CD4-positive, alpha-beta T cell treated with Interleukin-12 subunit alpha and Interleukin-12 subunit beta, for 1 hour (primary cell): ENCODE data around the gene SYTL5.

ENCODE experiments used
- DNase-seq: peaks from one replicate; pipeline ENCODE4 v3.0.0-alpha.2; 2020

SYTL5 gene

DNA sequence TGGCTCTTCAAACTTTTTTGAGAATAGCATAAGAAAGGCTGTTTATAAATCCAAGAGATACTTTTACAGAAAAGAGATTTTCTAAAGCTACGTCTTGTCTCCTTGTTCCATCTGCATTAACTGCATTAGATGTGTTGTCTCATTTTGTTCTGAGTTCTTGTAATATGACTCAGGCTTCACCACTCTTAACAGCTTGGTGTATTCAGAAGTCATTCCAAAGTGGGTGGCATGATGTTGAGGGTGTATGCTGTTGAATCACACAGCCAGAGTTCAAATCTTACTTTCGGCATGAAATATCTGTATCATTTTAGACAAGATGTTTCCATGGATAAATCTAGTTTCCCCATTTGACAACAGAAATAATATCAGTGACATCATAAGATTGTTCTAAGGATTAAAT is 30.1 kb downstream of the SYTL5 start:
- no peak for DNase-seq

DNA sequence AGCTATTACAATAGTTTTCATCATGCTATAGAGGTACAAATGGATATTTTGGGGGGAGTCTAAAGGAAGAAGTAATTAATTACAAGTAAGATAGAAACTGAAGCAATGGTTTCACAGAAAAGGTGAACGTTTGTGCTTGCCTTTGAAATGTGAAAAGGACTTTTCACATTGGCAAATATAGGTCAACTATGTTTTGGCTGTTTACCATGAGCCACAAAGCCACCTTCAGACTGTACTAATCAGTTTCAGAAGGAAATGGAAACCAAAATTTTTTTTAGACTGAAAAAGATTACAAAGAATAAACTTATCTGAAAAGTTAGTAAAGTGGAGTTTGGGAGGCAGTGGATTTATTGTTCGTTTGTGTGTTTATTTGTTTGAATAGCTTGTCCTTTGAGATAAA is 32.1 kb downstream of the SYTL5 start:
- peak; percentile 0 for DNase-seq

- DNase-seq = no peak
Observed at GRCh38 chrX:38041237-38041636, 34.9 kb downstream of the SYTL5 start.

- DNase-seq = no peak
Observed at GRCh38 chrX:38044701-38045100, 38.3 kb downstream of the SYTL5 start.

GRCh38 chrX:38045538-38046096 is 39.3 kb downstream of the SYTL5 start:
- DNase-seq = no peak

- no peak for DNase-seq
Observed at GRCh38 chrX:38048886-38049285, 42.5 kb downstream of the SYTL5 start.

DNA sequence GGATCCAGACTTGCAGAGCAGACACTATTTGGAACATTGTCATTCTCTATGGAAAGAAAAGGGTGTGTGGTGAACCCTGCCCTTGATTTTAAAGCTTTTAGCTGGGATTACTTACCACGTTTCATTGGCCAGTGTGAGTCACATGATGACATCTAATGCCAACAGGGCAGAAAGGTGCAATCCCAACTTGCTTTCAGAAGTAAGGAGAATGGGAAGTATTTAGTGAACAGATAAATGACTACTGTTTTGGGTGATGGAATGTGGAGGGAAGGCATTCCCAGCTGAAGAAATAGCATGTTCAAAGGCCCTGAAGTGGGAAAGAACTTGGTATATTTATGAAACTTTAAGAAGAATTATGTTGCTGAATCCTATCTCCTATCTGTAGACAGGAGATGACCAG is 44.5 kb downstream of the SYTL5 start:
- no peak for DNase-seq

- no peak for DNase-seq
Observed at GRCh38 chrX:38052096-38052495, 45.7 kb downstream of the SYTL5 start.

- DNase-seq = no peak
Observed at GRCh38 chrX:38055170-38055847, 49.0 kb downstream of the SYTL5 start.

GRCh38 chrX:38060331-38060878 is 54.1 kb downstream of the SYTL5 start:
- DNase-seq = no peak

GRCh38 chrX:38061335-38061734 is 55.0 kb downstream of the SYTL5 start:
- no peak for DNase-seq

- no peak for DNase-seq
Observed at GRCh38 chrX:38066934-38067333, 60.6 kb downstream of the SYTL5 start.

GRCh38 chrX:38069273-38069672 is 62.9 kb downstream of the SYTL5 start:
- DNase-seq = no peak

DNA sequence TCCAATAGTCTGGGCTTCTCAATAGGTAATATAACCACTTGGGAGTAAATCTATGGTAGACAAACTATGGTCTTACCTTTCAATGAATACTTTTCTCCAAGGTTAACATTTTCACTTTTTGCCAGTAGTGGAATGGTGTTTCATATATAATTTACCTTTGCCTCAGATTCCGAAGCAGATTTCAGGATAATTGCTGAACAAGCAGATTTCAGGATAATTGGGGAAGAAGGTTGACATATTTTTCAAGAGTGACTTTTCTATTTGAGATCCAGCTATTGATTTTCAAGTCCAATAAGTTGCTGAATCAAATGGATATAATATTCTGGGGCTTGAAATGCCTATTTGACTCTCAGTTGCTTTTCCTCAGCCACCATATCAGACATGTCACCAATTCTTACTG is 63.6 kb downstream of the SYTL5 start:
- no peak for DNase-seq

GRCh38 chrX:38079463-38079862 is 73.1 kb downstream of the SYTL5 start:
- no peak for DNase-seq

GRCh38 chrX:38080808-38081207 is 74.5 kb downstream of the SYTL5 start:
- no peak for DNase-seq

DNA sequence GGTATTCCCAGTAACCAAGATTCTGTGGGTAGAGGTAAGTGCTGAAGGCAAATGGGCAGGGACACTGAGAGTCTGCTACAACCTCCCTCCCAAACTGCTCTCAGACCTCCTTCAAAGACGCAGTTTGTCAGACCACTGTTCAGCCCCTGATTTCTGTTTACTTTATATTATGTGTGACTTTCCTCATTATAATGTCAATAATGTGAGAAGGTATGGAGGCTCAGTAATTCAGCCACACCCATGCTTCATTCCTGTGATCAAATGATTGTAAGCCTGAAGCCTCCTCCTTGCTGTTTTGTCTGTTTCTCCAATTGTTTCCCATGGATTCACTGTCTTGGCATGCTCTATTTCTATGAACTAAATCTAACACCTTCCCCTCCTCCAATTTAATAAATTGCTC is 75.6 kb downstream of the SYTL5 start:
- no peak for DNase-seq

DNA sequence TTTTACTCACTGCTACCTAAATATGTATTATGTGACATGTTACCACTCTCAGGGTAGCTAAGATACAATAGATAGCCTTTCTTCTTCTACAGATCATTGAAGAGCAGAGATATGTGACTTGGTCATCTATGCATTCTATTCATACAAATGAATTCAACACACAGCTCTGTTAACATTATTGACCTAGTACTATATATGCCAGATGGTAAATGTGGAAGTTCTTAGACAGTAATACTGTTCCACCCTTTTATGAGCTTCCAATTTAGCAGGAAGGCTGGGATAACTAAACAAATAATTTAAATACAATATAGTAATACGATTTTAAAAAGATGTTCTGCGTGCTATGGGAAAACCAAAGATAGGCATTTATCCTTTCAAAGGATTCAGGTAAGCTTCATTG is 76.0 kb downstream of the SYTL5 start:
- DNase-seq = no peak

DNA sequence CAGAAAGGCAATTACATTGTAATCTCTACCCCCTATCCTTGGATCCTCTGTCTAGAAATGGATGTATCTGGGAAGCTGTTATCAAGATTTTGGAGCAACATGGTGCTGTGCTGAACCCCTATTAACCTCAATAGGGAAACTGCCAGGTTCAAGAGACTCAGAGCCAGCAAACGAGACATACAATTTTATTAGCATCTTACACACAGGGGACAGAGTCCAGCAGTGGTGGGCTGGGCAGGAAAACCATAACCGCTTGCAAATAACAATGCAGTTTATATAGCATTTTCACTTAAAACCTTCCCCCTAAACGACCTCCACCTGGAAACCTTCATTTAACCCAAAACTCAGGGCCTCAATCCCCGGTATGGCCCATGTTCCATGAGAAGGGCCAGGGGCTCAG is 79.5 kb downstream of the SYTL5 start:
- no peak for DNase-seq

DNA sequence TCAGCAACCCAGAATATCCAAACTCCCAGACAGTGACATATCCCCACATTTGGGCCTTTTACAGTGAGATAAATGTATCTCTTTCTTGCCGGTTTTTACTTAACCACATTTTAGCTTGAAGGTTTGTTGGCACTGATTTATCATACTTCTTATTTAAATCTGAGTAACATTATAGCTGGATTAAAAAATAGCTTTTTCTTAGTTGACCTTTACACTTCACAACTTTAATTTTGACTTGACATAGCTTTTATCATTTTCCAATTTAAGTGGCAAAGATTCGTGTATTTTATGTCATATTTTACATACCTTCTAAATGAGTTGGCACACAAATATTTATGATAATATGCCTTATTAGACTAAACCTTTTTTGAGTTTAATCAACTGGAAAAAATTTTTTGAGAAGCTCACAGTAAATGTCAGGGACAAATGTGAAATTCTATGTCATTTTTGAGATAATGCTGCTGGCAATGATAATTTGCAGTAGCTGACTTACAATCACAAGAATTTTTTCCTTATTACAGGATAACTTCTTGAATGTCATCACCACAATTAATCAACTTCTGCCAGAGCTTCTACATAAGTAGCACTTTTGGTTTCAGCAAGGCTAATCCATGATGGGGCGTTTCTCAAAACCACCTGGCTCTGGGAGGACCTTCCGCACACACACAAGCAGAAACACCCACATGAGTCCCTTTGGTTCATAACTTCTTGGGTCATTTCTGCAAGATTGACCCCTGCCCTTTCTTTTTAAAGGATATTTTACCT is 80.3 kb downstream of the SYTL5 start:
- no peak for DNase-seq

DNA sequence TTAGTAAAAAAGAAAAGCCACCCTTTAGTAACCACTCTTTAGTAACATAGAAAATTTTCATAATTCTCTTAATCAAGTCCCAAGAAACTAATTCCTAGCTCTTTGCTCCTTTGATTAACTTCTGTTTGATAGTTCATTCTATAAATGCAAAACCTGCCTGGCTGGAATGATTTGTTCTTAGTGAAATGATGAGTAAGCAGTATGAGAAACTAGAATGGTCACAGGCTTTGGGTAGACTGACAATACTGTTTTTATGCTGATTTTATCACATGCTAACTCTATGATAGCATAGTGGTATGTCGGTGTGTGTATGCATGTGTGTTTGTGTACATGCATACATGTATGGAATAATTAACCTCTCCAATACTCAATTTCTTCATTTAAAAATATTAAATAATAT is 81.2 kb downstream of the SYTL5 start:
- no peak for DNase-seq

DNA sequence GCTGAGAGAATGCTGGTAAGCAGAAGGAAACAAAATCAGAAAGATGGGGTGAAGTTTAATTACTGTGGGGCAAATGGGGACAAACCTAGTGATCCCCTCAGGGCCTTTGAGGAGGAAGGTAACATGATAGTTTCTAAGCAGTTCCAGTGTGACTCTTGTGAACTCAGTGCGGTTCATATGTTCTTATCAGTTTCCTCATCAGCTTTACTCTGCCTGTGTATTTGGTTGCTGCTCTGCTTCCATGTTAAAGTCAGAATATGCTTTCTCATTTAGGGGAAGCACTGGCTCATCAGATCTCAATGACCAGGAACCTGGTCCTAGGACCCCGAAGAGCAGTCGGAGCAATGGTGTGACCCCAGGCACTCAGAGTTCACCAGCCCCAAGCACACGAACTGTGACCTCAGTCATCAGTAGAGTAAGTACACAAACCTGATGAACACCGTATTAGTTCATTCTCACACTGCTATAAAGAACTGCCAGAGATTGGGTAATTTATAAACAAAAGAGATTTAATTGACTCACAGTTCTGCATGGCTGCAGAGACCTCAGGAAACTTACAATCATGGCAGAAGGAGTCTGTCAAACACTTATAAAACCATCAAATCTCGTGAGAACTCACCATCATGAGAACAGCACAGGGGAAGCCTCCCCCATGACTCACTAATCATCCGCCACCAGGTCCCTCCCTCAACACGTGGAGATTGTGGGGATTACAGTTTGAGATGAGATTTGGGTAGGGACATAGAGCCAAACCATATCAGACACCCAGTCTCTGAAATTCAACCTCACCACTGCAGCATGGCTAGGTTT is 83.0 kb downstream of the SYTL5 start:
- no peak for DNase-seq

DNA sequence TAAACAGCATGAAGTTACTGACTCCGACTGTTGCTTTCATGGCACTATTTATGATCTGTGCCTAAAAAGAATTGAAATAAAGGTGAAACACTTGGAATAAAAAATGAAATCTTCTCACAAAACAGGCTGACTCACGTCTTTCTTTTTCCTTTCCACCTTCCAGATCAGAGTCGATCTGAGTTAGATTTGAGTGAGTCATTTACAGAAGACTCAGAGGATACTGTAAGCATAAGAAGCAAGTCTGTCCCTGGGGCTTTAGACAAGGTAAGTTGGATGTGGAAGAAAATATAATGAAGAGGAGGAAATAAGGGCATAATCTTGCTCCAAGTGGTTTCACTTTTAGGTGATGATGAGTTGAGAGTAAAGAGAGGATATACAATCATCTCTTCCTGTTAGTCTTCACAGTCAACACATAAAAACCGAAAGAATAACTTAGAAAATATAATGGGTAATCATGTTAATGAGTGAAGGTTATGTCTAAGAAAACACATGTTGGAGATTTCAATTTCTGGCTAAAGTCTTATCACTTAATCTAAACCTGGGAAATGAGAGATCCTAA is 89.7 kb downstream of the SYTL5 start:
- DNase-seq = no peak
